Breast epithelium (tissue), 3 donors: ENCODE results near the gene KIF6.

Experiments
- CTCF ChIP-seq, 3 donors: fragments of 450-650 bp; IDR thresholded peaks; one replicate each; pipeline ENCODE4 v1.5.1; 2016 to 2017; ENCODE audit warnings: antibody characterized with exemption in 3 of 3, mild to moderate bottlenecking in 3 of 3, moderate library complexity in 3 of 3
- POLR2A ChIP-seq: fragments of 450-650 bp; IDR thresholded peaks from one replicate; pipeline ENCODE4 v1.6.1; 2016; ENCODE audit warnings: antibody characterized with exemption, mild to moderate bottlenecking, moderate library complexity
- POLR2AphosphoS5 ChIP-seq, 3 donors: sonication (generic); formaldehyde crosslinking; IDR thresholded peaks; one replicate each; pipeline ENCODE4 v1.6.1; 2017; ENCODE audit warnings: antibody characterized with exemption in 3 of 3

DNA sequence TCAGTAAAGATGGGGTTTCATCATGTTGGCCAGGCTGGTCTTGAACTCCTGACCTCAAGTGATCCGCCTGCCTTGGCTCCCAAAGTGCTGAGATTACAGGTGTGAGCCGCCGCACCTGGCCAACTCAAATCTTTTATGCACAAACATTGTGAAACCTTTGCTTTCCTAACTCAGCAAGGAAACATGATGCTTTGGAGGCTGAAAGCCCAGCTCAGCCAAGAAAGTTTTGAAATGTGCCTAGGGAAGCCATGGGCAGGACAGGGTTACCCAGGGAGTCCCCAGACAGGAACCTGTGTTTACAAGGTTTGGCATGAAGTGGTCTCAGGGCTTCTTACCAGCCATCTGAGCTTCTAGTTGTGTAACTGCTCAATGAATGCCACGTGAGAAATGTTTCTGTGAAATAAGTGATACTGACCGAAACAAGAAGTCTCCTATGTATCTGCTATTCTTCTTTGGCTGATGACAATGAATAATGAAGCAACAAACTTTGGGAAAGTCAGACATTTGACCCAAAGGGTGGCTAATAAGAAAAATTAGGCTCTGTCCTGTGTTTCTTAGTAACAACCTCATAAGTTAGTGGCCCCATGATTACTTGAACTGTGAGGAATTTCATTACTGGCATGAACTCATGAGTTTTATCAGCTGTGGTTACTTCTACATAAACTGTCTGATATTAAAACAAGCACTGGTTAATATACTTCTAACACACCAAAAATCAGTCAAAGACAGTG lies 163.5 kb downstream of the KIF6 start:
- TF ChIP-seq CTCF (IDR thresholded peaks at IDR 0.05) (no peak), POLR2A (no peak), POLR2AphosphoS5 (IDR thresholded peaks at IDR 0.05) (peak in 2 of 3 donors; percentile 10 to 41)
